Testis (tissue), 2 donors: ENCODE measurements around the gene NFIB.

Source experiments
- CTCF ChIP-seq, 3 experiments: fragments of 450-650 bp in 2 of 3; fragments of 200-600 bp in 1 of 3; sonication (generic) in 1 of 3; IDR thresholded peaks; one replicate each; pipeline ENCODE4 v1.5.1; 2016 to 2019; ENCODE audit warnings: antibody characterized with exemption in 3 of 3, mild to moderate bottlenecking in 2 of 3, moderate library complexity in 1 of 3
- POLR2A ChIP-seq: fragments of 450-650 bp; IDR thresholded peaks from one replicate; pipeline ENCODE4 v1.6.1; 2017; ENCODE audit warnings: antibody characterized with exemption, mild to moderate bottlenecking, moderate library complexity

GRCh38 chr9:14222149-14222835 lies 91.6 kb downstream of the NFIB start:
- TF ChIP-seq CTCF (IDR thresholded peaks at IDR 0.05) = no peak
- TF ChIP-seq POLR2A = no peak
